HG02798 (cell line): Measurements from ENCODE around the gene TIMM8A.

Experiments
- ATAC-seq: cut with Tn5 transposase; IDR thresholded peaks from one replicate; pipeline ENCODE4 v1.9.1; 2021; ENCODE audit warnings: mild to moderate bottlenecking; ENCODE audit not compliant: unreplicated experiment, poor library complexity

The TIMM8A gene, protein sequence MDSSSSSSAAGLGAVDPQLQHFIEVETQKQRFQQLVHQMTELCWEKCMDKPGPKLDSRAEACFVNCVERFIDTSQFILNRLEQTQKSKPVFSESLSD

DNA sequence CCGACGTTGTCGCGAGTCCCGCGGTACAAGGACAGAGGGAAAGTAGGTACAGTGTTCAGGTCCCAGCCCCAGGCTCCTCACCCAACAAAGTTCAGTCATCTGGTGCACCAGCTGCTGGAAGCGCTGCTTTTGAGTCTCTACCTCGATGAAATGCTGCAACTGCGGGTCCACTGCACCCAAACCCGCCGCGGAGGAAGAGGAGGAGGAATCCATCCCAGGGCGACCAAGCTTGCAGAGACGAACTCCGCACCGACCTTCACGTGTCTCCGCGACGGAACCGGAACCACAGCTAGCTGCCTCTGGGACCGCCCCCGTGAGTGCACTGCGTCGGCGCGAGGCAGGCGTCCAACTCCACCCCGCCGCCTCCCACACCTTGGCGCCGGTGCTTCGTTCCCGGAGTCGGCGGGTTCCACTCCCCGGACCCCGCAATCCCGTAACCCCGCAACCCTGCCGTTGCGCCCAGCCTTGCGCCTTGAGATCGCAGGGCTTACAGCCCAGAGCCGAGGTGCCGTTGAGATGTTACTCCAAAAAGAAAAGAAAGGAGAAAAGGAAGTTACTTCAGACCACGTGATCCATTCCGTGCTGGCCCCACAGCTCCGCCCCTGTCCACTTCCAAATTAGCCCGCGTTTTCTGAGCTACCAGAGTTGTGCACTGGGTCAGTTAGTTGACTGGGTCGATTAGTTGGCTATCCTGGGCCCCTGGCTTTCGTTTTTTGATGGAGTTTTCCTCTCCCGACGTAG is at the start of gene TIMM8A:
TIMM8A (minus strand) TSS at position 291 of the 741 bp plus-strand sequence; CDS start at position 213, 78 bp downstream.
- ATAC-seq: peak; percentile 98

DNA sequence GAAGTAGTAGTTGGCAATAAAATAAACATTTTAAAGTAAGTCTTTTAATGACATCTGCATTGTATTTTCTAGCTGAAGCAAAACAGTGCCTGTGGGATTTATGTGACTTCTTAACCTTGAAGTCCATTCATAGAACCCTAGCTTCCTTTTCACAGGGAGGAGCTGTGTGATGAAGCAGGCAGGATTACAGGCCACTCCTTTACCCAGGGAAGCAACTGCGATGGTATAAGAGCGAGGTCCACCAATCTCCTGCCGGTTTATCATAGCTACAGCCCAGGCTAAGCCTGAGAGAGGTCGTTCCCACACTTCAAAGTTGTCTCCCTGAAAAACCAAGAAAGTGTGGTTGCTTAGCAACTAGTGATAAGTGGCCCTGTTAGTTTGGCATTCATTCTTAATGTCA is 49.2 kb upstream of the TIMM8A start:
- no peak for ATAC-seq

DNA sequence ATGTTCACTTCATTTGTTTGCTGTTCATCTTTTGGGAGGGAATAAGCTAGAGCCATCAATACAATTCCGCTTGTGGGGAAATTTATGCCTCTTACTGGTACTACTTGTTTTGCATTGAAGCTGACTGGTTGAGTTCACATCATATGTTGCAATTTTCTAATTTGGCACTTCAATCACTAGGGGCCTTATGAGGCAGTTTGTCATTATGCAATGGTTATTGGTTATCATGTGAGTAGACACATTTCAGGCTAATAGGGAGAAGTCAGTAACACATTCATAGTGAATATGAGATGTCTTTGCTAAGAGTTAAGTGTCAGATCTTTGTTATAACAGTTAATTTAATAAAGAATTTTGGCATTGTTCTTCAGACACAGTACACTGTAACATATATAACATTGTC is 47.2 kb upstream of the TIMM8A start:
- no peak for ATAC-seq

DNA sequence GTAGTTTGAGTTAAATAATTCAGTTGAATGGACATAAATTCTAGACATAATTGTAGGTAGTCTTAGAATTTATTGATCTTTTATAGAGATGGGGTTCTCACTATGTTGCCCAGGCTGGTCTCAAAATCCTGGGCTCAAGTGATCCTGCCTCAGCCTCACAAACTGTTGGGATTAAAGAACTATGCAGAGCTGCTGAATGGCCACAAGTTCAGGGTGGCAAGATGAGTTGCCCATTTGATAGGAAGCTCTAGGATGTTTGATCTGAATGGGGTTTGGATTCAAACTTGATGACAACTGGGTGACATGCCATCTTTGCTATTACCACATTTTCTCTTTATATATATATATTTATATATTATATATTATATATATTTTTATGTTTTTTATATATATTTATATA is 45.8 kb upstream of the TIMM8A start:
- no peak for ATAC-seq

DNA sequence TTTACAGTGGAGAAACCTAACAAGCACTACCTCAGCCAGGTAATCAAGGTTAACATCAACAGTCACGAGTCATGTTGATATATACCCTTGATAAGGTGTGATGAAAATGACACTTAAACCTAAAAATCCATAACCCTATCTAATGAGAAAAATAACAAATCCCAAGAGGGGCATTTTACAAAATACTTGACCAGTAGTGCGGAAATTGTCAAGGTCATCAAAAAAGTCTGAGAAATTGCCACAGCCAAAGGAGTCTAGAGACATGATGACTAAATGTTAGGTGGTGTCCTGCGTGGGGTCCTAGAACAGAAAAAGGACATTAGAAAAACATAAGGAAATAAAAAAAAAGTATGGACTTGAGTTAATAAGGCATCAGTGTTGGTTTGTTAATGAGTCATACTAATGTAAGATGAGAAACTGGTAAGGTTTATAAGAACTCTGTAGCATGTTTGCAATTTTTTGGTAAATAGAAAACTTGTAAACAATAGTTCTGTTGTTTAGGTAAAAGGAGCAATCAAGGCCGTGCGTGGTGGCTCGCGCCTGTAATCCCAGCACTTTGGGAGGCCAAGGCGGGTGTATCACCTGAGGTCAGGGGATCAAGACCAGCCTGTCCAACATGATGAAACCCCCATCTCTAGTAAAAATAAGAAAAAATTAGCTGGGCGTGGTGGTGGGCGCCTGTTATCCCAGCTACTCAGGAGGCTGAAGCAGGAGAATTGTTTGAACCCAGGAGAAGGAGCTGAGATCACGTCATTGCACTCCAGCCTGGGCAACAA is 45.2 kb upstream of the TIMM8A start:
- ATAC-seq: no peak

DNA sequence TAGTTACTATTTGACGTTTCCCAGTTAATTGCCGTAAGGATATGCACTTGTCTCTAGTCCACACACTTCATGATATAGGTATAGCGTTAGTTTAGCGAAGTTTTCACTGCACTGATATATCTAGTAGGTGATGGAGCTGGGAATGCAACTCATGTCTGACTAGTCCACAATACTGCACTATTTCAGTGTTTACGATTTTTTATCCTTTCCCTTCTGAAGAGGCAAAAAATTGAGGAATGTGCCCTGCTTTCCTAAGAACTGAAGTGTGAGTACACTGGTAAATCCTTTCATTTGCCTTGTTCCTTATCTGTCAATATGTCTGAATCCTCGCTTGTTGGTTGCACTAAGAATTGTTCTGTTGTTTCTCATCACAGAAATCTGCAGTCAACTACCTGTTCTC is 43.3 kb upstream of the TIMM8A start:
- no peak for ATAC-seq

DNA sequence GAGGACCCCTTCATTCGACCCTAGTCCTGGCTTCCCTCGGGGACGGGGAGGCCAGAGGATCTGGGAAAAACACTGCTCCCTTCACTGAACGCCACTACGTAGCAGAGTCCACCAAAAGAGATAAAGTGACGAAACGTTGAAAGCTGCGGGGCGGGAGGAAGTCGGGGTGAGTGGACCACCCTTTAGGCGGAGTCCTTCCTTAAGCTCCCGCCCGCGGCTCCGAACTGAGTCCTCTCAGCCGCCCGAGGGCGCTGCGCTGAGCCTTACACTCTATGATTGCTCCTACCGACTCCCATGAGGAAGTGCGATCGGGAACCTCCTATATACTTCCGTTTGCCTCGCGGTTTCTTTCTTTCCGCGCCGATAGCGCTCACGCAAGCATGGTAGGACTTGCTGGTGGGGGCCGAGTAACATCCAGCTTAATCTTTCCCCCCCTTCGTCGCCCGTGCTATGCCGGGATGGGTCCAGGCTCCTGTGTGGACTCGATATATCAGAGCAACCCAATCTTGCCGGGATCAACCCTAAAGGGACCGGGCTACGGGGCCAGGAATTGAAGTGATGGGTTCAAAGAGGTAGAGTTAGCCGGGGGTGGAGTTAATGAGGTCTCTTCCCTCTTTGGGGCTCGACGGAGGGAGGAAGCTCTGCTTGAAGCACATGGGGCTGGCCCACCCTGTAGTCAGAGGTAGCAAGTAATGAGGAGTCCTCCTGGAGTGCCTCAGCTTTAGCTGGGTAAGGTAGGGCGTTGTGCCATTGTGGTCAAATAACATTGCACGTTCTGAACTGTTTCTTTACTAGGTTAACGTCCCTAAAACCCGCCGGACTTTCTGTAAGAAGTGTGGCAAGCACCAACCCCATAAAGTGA is 42.4 kb upstream of the TIMM8A start, which contains the start of gene RPL36A:
RPL36A (plus strand) TSS at position 348 of the 862 bp plus-strand sequence; CDS start at position 381, 33 bp downstream.
- ATAC-seq: peak; percentile 85

DNA sequence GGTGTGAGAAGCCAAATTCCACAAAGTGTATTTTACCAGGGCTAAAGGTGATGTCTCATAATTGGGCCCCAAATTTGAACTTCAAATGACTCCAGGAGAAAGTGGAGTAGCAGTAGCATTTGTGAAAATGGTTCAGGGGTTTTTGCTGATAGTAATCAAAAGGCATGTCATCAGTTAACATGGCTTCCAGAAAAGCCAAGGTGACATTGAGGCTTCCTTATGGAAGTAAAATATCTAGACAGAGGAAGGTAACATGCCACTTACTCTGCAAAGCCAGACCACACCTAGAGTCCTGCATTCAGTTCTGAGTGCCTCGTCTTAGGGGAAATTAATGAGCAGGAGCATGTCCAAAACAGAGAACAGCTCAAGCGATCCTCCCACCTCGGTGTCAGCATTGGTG is 40.1 kb upstream of the TIMM8A start:
- no peak for ATAC-seq

DNA sequence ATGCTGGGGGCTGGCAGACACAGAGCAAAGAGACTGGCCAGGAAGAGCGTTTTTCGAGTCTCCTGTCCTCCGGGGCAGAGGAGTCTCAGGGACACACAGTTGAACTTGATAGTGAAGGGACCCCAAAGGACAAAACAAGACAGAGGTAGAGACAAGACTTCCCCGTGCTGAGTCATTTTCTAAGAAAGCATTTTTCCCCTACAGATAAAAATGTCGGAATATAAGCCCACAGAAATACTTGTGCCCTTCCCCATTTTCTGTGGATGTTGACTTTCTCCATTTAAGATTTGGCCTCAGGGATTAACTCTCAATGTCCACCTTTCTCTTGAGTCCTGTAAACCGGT is 38.0 kb upstream of the TIMM8A start:
- ATAC-seq: no peak

DNA sequence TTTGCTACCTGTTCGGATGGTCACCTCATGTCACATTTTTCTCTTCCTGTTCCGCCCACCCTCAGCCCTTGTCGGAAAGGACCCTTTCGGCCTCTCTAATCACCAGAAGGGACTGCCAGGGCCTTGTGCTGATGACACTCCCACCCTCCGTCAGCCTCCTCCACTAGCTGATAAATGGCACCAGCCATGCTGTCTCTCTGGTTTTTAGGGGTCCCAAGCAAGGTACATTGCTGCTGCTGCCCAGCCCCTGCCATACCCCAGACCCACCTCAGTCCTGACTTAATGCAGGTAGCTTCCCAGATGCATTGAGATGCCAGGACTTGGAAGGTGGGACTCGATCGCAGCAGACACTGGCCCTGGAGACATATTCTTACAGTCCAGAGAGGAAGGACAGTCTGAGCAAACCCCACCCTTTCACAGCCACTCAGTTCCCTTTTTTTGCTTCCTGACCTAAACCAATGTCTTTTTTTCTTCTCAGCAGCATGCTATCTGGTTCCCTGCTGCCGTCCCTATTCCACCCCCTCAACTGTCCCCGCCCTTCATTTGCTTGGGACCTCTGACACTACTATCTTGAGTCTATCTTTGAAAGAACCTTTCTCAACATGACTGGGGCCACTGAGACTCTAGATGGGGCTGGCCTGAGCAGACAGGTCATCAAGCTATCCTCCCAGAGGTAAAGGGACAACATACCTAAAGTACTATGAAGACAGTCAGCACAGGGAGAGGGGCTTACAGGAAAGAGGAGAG is 37.4 kb upstream of the TIMM8A start, which contains the start of gene BTK:
BTK (minus strand) TSS at position 397 of the 747 bp plus-strand sequence. CDS start 10,907 bp downstream, outside the sequence.
- ATAC-seq: peak; percentile 71

DNA sequence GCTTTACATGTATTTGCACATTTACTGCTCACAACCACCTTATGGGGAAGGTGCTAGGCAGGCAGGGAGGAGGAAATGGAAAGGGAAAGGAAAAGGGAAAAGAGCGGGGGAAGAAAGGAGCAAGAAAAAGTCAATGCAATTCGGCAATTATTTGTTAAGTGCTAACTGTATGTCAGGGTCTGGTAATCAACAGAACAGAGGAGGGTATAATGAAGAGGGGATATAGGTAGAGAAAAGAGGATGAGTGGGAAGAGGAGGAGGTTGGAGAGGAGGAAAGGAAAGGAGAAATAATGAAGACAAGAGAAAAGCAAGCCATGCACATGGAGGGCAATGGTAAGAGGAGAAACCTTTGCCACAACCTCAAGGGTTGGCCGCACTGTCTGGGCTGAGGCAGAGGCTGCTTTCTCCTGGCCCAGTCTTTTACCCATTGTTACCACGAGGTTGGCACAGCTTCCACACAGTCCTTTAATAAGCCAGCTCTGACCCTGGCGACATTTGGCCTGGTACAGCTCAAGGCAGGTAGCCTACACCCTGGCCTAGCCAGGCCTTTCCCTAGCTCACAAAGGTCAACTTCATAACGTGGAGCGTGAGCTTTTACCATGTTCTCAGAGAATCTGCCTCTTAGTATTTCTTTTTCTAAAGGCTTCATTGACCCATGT is 36.6 kb upstream of the TIMM8A start:
- ATAC-seq: no peak

DNA sequence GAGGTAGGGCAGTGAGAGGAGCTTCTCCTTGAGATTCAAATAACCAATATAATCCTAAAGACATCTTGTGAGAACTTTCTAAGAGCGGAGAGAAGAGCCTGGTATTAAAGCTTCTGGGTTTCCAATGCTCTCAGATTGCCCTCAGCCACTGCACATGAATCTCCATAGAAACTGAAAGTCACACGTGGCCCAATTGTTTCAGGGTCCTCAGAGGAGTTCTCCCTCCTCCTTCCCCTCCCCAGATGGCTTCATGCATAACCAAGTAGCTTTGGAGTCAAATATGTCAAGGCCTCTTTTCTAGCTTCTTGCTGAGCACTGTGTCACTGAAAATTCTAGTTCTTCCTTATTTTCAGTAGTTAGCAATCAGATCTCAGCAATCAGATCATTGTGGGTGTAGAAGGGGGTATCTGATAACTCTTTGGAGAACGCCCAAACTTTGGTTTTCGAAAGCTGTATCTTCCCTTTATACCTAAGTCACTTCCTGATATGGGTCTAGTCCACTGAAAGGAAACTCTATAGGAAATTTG is 35.2 kb upstream of the TIMM8A start:
- ATAC-seq: peak; percentile 80

DNA sequence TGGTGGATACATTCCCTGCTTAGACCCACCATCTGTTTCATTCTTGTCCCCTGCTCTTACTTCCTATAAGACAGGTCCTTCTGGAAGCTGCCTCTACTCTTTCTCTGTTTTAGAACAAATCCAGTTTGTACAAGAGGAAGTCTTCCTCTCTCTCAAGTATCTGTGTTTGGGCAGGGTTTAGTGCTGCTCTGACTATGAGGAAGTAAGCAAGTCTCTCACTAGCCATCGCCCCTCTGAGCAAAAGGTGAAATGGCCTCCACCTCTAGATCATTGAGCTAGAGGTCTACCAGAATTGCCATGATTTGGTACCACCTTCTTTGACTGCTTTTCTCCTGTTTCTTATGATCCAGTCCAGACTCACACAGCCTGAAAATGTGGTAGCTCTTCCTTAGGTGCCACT is 29.0 kb upstream of the TIMM8A start:
- no peak for ATAC-seq

DNA sequence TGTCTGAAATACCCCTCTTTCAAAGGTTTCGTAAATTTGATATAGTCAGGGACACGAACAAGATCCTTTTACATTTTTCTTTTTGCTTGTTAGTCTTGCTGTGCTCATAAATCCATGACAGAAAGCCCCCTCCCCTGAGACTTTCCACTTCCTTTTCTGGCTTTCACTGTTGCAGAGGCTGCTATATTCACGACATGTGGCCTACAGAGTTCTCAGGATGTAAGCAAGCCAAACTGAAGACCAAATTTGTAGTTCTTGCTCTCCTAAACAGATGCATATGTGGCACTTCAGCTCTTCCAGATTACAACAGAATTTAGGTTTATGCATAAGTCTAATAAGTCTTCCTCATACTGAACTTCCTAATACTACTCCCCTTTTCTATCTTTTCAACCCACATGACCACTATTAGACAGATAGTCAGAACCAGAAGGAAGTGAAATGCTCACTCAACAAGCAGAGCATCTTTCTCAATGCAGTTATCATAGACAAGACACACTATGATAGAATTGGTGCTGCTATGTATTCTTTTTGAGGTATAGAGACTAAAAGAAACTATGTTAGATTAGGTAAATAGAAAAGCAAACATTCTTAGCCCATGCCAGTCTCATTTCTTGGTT is 22.5 kb upstream of the TIMM8A start:
- no peak for ATAC-seq

DNA sequence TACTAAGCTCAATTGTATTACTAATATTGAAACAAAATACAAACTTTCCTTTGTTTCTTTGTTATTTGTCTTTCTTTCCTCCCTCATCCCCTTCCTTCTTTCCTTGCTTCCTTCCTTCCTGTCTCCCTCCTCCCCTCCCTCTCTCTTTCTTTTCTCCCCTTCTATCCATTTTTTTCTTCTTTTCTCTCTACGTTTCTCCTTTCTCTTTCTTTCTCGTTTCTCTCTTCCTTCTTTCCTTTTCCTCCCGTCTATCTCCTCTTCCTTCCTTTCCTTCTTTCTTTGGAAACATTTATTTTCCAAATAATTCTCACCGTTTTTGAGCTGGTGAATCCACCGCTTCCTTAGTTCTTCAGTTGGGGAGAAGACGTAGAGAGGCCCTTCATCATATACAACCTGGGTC is 21.1 kb upstream of the TIMM8A start:
- no peak for ATAC-seq

DNA sequence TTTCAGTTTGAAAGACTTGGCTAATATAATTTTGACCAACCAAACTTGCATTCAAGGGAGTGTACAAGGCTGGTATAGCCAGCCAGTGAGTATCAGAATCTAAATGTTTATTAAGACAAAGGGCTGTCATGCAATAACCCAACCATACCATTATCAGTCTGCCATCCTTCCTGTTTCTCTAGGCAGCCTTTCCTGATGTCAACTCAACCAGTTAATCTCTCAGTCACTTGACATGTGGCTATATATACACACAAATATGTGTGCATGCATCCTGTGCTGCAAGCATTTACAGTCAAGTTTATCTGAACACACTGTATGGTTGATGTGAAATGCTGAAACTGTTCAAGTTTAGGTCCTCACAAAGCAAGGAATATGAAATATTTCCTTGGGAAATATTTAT is 20.3 kb upstream of the TIMM8A start:
- ATAC-seq: no peak

DNA sequence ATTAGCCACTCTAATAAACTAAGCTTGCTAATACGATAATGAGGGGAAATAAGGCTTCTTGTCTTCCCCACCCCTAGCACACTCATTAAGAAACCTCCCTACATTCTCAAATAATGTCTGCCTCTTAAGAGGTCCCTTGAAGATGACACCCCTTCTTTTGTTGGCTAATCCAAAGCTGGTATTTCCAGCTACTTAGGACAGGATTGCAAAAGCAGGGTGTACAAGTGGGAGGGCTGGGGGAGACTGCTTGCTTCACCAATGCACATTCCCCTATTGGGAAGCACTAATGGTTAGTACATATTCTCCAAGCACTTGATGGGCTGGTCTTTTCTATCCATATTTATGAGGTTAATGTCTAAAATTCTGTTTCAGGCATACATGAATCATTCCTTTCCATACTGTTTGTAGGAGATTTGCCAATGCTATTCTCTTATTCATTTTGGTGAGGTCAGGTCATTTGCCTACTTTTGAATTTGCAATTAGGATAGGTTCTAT is 16.8 kb upstream of the TIMM8A start:
- ATAC-seq: no peak

DNA sequence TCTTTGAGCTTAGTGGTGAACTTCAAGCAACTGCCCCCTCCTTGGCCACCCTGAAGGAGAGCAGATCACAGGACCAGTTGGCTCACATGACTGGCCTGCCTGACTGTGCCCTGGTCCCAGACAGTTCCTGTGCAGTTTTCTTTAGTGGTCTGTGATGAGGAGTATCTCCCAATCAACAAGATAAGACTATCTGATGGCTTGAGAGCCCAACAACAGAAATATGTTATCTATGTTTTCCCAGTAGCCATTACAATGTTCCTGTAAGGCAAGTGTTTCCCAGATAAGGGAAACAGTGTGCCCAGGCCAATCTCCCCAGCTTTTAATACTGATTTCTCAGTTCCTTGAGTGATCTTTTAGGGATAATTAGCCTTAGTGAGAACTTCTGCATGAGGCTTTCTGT is 14.2 kb upstream of the TIMM8A start:
- no peak for ATAC-seq
